Germinal center (tissue), 1 donor: ENCODE results near the gene ITGA4.

Source experiments
- DNase-seq: peaks from one replicate; pipeline ENCODE4 v3.0.0; 2012; ENCODE audit warnings: mixed read lengths, low spot score

ITGA4 gene

DNA sequence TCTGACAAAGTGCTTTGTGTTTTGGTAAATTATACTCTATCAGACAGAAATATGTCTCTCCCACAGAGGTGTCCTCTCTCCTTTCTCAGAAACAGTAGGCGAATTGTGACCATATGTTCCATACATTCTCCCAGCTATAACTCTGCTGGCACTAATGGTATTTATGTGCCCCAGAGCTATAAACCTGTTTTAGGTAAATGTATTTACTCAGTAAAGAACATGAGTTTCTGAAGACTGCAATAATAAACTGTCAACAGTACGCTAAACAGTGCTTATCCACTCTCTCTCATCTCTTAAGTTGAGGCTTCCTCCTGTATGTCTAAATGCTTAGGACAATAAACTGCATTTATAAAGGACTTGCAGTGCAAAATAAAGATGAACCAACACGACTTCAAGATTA is 58.5 kb downstream of the ITGA4 start:
- no peak for DNase-seq

GRCh38 chr2:181516992-181517391 is 59.8 kb downstream of the ITGA4 start:
- DNase-seq, result no peak

GRCh38 chr2:181517685-181518301 is 60.6 kb downstream of the ITGA4 start:
- no peak for DNase-seq

- DNase-seq, result no peak
These were observed 63.1 kb downstream of the ITGA4 start for GRCh38 chr2:181520253-181520652.

DNA sequence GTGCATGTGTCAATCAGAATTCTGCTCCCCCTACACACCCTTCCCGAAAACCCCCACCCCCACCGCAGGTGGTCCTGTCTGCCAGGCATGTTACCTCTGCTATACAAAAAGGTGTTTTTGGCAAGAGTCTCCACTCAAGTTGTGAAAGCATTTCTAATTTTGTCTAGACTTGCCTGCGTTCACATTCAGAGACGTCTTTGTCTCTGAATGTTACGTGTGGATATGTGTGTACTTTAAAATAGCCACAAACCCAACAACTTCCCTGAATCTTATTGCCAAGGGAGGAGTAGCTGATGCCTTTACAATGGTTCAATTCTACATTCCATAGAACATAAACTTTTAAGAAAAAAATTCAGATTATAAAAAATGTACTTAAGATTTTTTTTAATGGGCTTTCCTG is 66.6 kb downstream of the ITGA4 start:
- no peak for DNase-seq

DNA sequence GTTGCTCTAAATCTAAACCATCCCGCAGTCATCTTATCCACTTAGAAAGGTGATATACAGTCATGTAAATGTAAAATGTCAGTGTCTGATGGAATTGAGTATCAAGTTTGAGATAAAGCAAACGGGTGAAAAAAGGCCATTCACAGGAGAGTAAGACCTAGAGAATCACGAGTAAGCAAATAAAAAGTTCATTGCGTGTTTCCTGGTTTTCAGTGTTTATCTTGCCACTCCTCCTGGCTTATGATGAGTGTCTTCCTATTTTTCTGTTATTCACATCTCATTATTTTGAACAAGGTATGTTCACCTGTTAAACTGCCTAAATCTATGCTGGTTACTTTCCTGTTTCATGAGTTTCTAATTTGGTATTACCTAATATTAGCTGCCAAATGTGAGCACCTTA is 68.8 kb downstream of the ITGA4 start:
- DNase-seq, result no peak

- DNase-seq, result no peak
These were observed 69.9 kb downstream of the ITGA4 start for GRCh38 chr2:181527058-181527457.

DNA sequence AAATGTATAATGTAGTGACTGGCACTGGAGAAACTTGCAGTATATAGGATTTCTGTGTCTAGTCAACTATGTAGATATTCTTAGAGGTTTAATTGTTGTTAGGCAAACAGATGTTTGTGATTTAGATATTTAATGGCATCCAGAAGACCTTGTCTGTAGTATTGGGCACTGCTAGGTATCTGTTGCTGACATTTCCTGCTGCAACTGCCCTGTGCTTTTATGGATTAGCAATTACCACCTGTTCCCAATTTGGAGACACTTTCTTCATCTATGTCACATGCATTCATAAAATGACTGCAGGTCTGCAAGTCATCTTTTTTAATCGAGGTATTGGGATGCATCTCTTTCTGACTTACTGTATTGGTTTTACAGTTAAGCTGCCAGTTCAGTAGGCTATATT is 71.3 kb downstream of the ITGA4 start:
- DNase-seq, result no peak

- DNase-seq, result no peak
These were observed 79.5 kb downstream of the ITGA4 start for GRCh38 chr2:181536730-181537129.

DNA sequence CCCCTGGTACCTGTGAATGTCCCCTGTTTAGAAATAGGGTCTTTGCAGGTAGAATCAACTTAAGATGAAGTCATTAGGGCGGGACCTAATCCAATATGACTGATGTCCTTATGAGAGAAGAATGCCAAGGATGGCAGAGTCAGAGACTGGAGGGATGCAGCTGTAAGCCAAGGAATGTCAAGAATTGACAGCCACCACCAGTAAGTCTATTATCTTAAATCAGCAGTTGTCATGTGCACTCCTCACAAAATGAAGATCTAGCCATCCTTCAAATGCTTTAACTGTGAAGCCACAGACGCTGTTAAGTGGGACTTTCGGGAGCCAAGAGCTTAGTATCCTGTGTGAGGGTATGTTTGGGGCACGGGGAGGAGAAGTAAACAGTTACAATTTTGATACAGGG is 83.2 kb downstream of the ITGA4 start:
- DNase-seq, result no peak

- no peak for DNase-seq
These were observed 85.0 kb downstream of the ITGA4 start for GRCh38 chr2:181542170-181542569.

GRCh38 chr2:181546086-181546485 is 88.9 kb downstream of the ITGA4 start:
- no peak for DNase-seq

GRCh38 chr2:181552808-181553207 is 95.6 kb downstream of the ITGA4 start:
- no peak for DNase-seq

- DNase-seq, result no peak
These were observed 96.1 kb downstream of the ITGA4 start for GRCh38 chr2:181553244-181553643.

GRCh38 chr2:181554061-181554830 is 97.1 kb downstream of the ITGA4 start:
- DNase-seq, result no peak

DNA sequence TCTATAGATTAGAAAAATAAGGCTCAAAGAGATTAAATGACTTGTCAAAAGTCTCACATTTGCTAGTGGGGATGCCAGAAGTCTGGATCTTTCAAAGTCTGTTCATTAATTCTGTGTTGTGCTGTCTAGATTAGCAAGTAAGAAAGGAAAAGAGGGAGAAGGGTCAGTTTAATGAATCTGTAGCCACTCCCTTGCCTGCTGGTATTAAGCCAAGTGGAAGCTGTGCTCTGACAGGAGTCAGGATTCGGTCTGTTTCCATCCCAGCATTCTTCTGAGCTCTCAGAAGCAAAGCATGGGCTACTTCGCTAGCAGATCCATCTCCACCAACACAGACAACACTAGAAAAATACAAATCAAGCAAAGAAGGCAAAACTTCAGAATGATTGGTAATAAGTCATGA is 101.2 kb downstream of the ITGA4 start:
- DNase-seq, result no peak

GRCh38 chr2:181563101-181563692 is 106.0 kb downstream of the ITGA4 start:
- no peak for DNase-seq

DNA sequence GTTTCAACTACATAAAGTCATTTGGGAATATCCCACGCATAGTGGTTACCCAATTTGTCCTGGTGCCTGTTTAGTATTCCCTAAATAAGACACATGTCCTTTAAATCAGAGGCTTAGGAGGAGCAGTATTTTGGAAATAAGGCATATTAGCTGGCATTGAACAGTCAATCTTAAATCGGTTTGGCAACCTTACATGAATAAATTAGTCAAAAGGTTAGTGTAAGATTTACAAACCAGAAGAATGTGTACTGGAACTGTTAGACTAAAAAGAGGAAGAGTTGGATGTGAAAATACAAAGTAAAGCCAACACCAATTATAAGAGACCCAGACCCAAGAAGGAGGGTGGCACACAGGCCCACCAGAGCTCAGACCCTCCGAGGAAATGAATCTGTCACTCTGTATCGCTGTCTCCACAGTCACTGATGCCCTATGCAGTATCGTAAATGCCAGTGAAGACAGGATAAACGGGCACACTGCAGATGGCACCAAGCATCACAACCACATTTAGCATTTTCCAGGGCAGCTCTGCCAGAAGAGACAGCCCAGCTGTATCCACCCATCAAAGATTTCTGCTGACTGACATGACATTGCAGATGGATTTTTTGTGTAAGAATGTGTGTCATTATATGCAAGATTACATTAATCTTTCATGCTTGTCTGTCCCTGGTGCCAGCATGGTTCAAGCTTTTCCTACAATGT is 109.3 kb downstream of the ITGA4 start:
- DNase-seq, result no peak

DNA sequence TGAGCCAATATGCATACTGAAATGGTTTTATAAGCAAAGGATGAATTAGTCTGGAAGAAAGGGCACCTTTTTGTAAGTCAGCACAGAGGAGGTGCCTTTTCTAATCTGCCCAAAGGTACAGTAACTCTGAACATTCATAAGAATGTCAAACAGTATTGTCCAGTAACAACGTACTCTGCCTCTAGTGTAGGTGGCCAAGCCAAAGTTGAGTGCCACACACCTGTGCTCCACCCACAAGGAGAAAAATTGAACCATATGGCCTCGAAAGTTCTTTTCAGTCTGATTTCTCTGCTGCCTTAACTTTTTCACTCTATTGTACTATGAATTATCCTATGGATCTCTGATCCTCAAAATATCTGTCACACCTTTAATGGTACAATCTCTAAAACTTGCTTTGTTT is 112.9 kb downstream of the ITGA4 start:
- no peak for DNase-seq

- DNase-seq, result no peak
These were observed 113.9 kb downstream of the ITGA4 start for GRCh38 chr2:181570833-181571661.

- DNase-seq, result no peak
These were observed 116.1 kb downstream of the ITGA4 start for GRCh38 chr2:181573140-181573736.

DNA sequence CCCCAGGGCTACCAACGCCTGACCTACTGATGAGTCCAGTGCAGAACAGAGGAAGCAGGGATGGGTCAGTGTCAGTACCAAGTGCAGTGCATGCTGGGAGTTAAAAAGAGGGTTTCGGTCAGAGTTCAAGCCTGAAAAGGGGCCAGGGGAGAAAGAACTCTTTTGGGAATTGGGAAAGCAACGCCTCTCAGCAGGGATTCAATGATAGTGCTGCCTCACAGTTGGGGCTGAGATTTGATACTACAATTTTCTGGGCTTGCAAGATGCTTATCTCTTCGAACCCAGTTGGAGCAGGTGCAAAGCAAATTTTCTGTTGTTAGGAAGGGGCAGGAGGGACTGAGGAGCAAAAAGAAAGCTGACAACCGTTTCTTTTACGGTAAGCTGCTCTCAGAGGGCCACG is 117.1 kb downstream of the ITGA4 start:
- DNase-seq, result no peak
